ENCODE results near the gene ARHGAP28.
A peak's percentile ranks its signal among the peaks of the same experiment; 100 is the strongest.

Gene ARHGAP28

GRCh38 chr18:6871566-6871965 is 142.1 kb downstream of the ARHGAP28 start:
- DNase-seq = no peak

- DNase-seq = no peak
Measured at GRCh38 chr18:6873040-6873751, 143.7 kb downstream of the ARHGAP28 start.

- DNase-seq = no peak
Measured at GRCh38 chr18:6874315-6874714, 144.8 kb downstream of the ARHGAP28 start.

- no peak for DNase-seq
Measured at GRCh38 chr18:6875749-6876148, 146.2 kb downstream of the ARHGAP28 start.

GRCh38 chr18:6876641-6877041 is 147.1 kb downstream of the ARHGAP28 start:
- DNase-seq = no peak

- DNase-seq = no peak
Measured at GRCh38 chr18:6877288-6877687, 147.8 kb downstream of the ARHGAP28 start.

- DNase-seq = no peak
Measured at GRCh38 chr18:6878556-6879297, 149.2 kb downstream of the ARHGAP28 start.

GRCh38 chr18:6879508-6880195 is 150.1 kb downstream of the ARHGAP28 start:
- DNase-seq = no peak

- DNase-seq = no peak
Measured at GRCh38 chr18:6881034-6881820, 151.7 kb downstream of the ARHGAP28 start.

- DNase-seq = no peak
Measured at GRCh38 chr18:6882401-6882800, 152.9 kb downstream of the ARHGAP28 start.

- peak; percentile 28 for DNase-seq
Measured at GRCh38 chr18:6885006-6885481, 155.5 kb downstream of the ARHGAP28 start.

- DNase-seq = peak; percentile 53
Measured at GRCh38 chr18:6885992-6886796, 156.7 kb downstream of the ARHGAP28 start.

GRCh38 chr18:6886797-6887330 is 157.3 kb downstream of the ARHGAP28 start:
- DNase-seq = no peak

GRCh38 chr18:6891788-6892187 is 162.3 kb downstream of the ARHGAP28 start:
- no peak for DNase-seq

GRCh38 chr18:6901286-6901926 is 171.9 kb downstream of the ARHGAP28 start:
- no peak for DNase-seq

GRCh38 chr18:6917072-6917471 is 187.6 kb downstream of the ARHGAP28 start:
- DNase-seq = no peak

- peak; percentile 33 for DNase-seq
Measured at GRCh38 chr18:6920099-6920955, 190.8 kb downstream of the ARHGAP28 start.

- no peak for DNase-seq
Measured at GRCh38 chr18:6921571-6921970, 192.1 kb downstream of the ARHGAP28 start.

- DNase-seq = no peak
Measured at GRCh38 chr18:6923220-6923619, 193.7 kb downstream of the ARHGAP28 start.

GRCh38 chr18:6927153-6927552 is 197.6 kb downstream of the ARHGAP28 start:
- no peak for DNase-seq

All from right kidney (tissue), 1 donor.